GM12878 (cell line): Measurements from ENCODE around the gene CYB5RL. TPM values are rescaled to one million over a fixed set of nuclear protein-coding genes. Genes with fewer than 3 reads are reported as not detected.

ENCODE experiments used
- ATAC-seq: fragments of 200-7000 bp; cut with Tn5 transposase; 3 replicates; pipeline ENCODE4 v1.9.1; 2020; ENCODE audit warnings: mild to moderate bottlenecking, moderate library complexity
- BruUV-seq: library from RNA; stranded (reverse); fragments of 400-500 nt; replicated peaks from 2 replicates; lab custom pipeline; 2021; lab: Mats Ljungman, UMichigan
- CTCF ChIA-PET: fragments of 300-600 bp; sonication (Branson Sonifier 250); formaldehyde crosslinking; extraction: SDS; loops from one replicate; lab custom pipeline; 2021; ENCODE audit warnings: inconsistent platforms; lab: Yijun Ruan, JAX
- POLR2A ChIA-PET: fragments of 350-600 bp; formaldehyde crosslinking; extraction: SDS; loops from one replicate; lab custom pipeline; 2021; ENCODE audit warnings: inconsistent platforms; lab: Charles Lee
- RAD21 ChIA-PET: fragments of 300-600 bp; sonication (Branson Sonifier 250); formaldehyde crosslinking; loops from one replicate; lab custom pipeline; 2023; ENCODE audit warnings: antibody characterized with exemption; ENCODE audit not compliant: unreplicated experiment; lab: Charles Lee
- SMC1A ChIA-PET: fragments of 300-600 bp; sonication (Branson Sonifier 250); formaldehyde crosslinking; loops from one replicate; lab custom pipeline; 2023; ENCODE audit not compliant: unreplicated experiment, uncharacterized antibody; lab: Charles Lee
- DNase-seq: peaks from one replicate; pipeline ENCODE4 v3.0.0-alpha.2; 2011; ENCODE audit warnings: low read depth, low spot score
- FAIRE-seq: peaks from 3 replicates; lab custom pipeline; 2011; peaks lifted over from hg19 to GRCh38; lab: Jason Lieb, UNC
- H2AFZ ChIP-seq: 2 replicates; pipeline ENCODE4 v1.6.0; 2011; ENCODE audit warnings: low read depth, low read length, control low read depth; ENCODE audit not compliant: control insufficient read depth
- H3K27ac ChIP-seq: 2 replicates; pipeline ENCODE4 v1.5.1; 2011; ENCODE audit warnings: control low read depth; ENCODE audit not compliant: control insufficient read depth, insufficient read depth
- H3K27me3 ChIP-seq, 2 experiments: replicated peaks in 1 of 2; 2 replicates each; pipeline versions ENCODE4 v1.6.0 to v1.6.1; 2011; ENCODE audit warnings: low read length in 1 of 2; ENCODE audit not compliant: control insufficient read depth in 2 of 2, insufficient read depth in 2 of 2
- H3K36me3 ChIP-seq, 2 experiments: 2 replicates each; pipeline ENCODE4 v1.5.1; 2011; ENCODE audit warnings: low read length in 1 of 2; ENCODE audit not compliant: control insufficient read depth in 2 of 2, insufficient read depth in 2 of 2
- H3K4me1 ChIP-seq: 2 replicates; pipeline ENCODE4 v1.6.1; 2011; ENCODE audit warnings: mild to moderate bottlenecking, low read length, moderate library complexity, mixed read lengths; ENCODE audit not compliant: control insufficient read depth, insufficient read depth
- H3K4me2 ChIP-seq: 2 replicates; pipeline ENCODE4 v1.6.0; 2011; ENCODE audit warnings: control low read depth; ENCODE audit not compliant: control insufficient read depth, insufficient read depth
- H3K4me3 ChIP-seq: fragments of 200-600 bp; sonication (generic); 2 replicates; pipeline ENCODE4 v1.5.1; 2016
- H3K79me2 ChIP-seq: 2 replicates; pipeline ENCODE4 v1.6.0; 2011; ENCODE audit warnings: low read length; ENCODE audit not compliant: control insufficient read depth, insufficient read depth
- H3K9ac ChIP-seq: 2 replicates; pipeline ENCODE4 v1.8.0; 2011; ENCODE audit warnings: low read length, control low read depth, mixed read lengths; ENCODE audit not compliant: control insufficient read depth, insufficient read depth
- H3K9me3 ChIP-seq: replicated peaks from 3 replicates; pipeline ENCODE4 v1.5.1; 2011; ENCODE audit warnings: mild to moderate bottlenecking, low read length; ENCODE audit not compliant: control insufficient read depth, insufficient read depth
- H4K20me1 ChIP-seq: 2 replicates; pipeline ENCODE4 v1.6.0; 2011; ENCODE audit not compliant: control insufficient read depth, insufficient read depth
- ATF3 ChIP-seq: IDR thresholded peaks from 2 replicates; pipeline ENCODE4 v1.6.1; 2011; ENCODE audit warnings: low read depth, mild to moderate bottlenecking, low read length, moderate library complexity, borderline replicate concordance; ENCODE audit errors: extremely low read depth
- CHD1 ChIP-seq: IDR thresholded peaks from 2 replicates; pipeline ENCODE4 v1.6.1; 2012; ENCODE audit warnings: low read depth, low read length, improper control_type of control experiment
- CREM ChIP-seq: IDR thresholded peaks from 2 replicates; pipeline ENCODE4 v1.6.1; 2014; ENCODE audit warnings: antibody characterized with exemption, low read depth
- EGR1 ChIP-seq, 2 experiments: IDR thresholded peaks; 1 replicate in 1 of 2; 2 replicates in 1 of 2; pipeline ENCODE4 v1.6.1; 2011 to 2012; ENCODE audit warnings: low read depth in 2 of 2, low read length in 2 of 2, borderline replicate concordance in 1 of 2, mild to moderate bottlenecking in 1 of 2, moderate library complexity in 1 of 2
- KAT2A ChIP-seq: conservative IDR thresholded peaks from 2 replicates; pipeline ENCODE4 v1.6.1; 2011; ENCODE audit warnings: low read depth, low read length; ENCODE audit not compliant: control insufficient read depth
- PBX3 ChIP-seq: IDR thresholded peaks from 2 replicates; pipeline ENCODE4 v1.6.1; 2011; ENCODE audit warnings: mild to moderate bottlenecking, low read depth, low read length, moderate library complexity; ENCODE audit not compliant: insufficient replicate concordance
- RUNX3 ChIP-seq: IDR thresholded peaks from 2 replicates; pipeline ENCODE4 v1.6.1; 2012; ENCODE audit warnings: low read length, inconsistent platforms
- TBL1XR1 ChIP-seq: IDR thresholded peaks from 2 replicates; pipeline ENCODE4 v1.6.1; 2012; ENCODE audit warnings: low read depth, low read length, improper control_type of control experiment
- USF2 ChIP-seq: IDR thresholded peaks from 2 replicates; pipeline ENCODE4 v1.6.1; 2011; ENCODE audit warnings: low read depth, low read length, improper control_type of control experiment, borderline replicate concordance
- ZNF622 ChIP-seq: fragments of 450-650 bp; IDR thresholded peaks from 2 replicates; pipeline ENCODE4 v1.6.1; 2017; ENCODE audit warnings: mild to moderate bottlenecking, inconsistent platforms
- ZSCAN29 ChIP-seq: fragments of 450-650 bp; IDR thresholded peaks from 2 replicates; pipeline ENCODE4 v1.6.1; 2017; ENCODE audit warnings: mild to moderate bottlenecking, moderate library complexity
- WGBS: methylation state at CpG from one replicate; pipeline ENCODE4 v1.1.6; 2016; ENCODE audit warnings: low lambda C conversion rate; ENCODE audit not compliant: insufficient replicate concordance, insufficient coverage; ENCODE audit errors: missing lambda C conversion rate; 5-methylcytosine and 5-hydroxymethylcytosine counted together
- in situ Hi-C: fragments of 300-500 bp; cut with MboI; formaldehyde crosslinking; loops from 9 replicates; pipeline ENCODE4 v1.14.3; 2018; ENCODE audit warnings: mixed read lengths
- intact Hi-C: fragments of 100-400 bp; cut with micrococcal nuclease; formaldehyde crosslinking; loops from one replicate; pipeline ENCODE4 v1.14.2; 2022; ENCODE audit not compliant: unreplicated experiment
- polyA plus RNA-seq, 11 experiments: library from polyadenylated mRNA; depleted of rRNA in 4 of 11; unstranded in 6 of 11; stranded (reverse) in 5 of 11; fragments of >200 nt; fragmentation: Nextera tagmentation in 4 of 11; fragmentation: Illumina TruSeq in 1 of 11; extraction: Ambion mirVana in 4 of 11; extraction: Trizol in 1 of 11; gene quantifications; 1 replicate in 1 of 11; 2 replicates in 10 of 11; pipeline versions ENCODE4 v1.2.1 to v1.2.3, GENCODE V29; 2011 to 2016; ENCODE audit warnings: inconsistent platforms in 2 of 11, missing spikeins in 2 of 11, low read depth in 1 of 11
- total RNA-seq, 4 experiments: library from RNA; depleted of rRNA in 3 of 4; stranded (reverse); fragments of >200 nt in 3 of 4; fragmentation: Illumina TruSeq in 1 of 4; extraction: Trizol in 1 of 4; gene quantifications; 2 replicates each; pipeline versions ENCODE4 v1.2.1 to v1.2.3, GENCODE V29; 2013 to 2021

Gene CYB5RL
- total and polyA plus RNA-seq, 10 of the 15 experiments (the other 5 are each of a cell fraction or from before 2014, with no cell fraction given) = 3.1 to 8.7 (median 7.2) TPM

GRCh38 chr1:54163573-54163972 is 36.3 kb downstream of the CYB5RL start:
- no peaks in the 10 kb centered on the region for H3K9me3 ChIP-seq
- DNase-seq = no peak
- H2AFZ ChIP-seq = no peak overlapping the region
- ChIA-PET POLR2A (no interaction called here), CTCF (no interaction called here), SMC1A (no interaction called here), RAD21 (no interaction called here)
- H3K79me2 ChIP-seq = no peaks in the 10 kb centered on the region
- no peaks in the 10 kb centered on the region for H3K4me1 ChIP-seq
- no TSS peak for BruUV-seq
- no peaks in the 10 kb centered on the region for H3K27me3 ChIP-seq
- no peak overlapping the region for H3K4me2 ChIP-seq
- H3K36me3 ChIP-seq = no peaks in the 10 kb centered on the region
- in situ Hi-C loops = no loop called here
- no peak overlapping the region for H3K9ac ChIP-seq
- intact Hi-C loops = no loop called here
- WGBS = 36% methylated on average over 5 of the region's 5 CpGs
- H3K27ac ChIP-seq = no peak overlapping the region
- no peak overlapping the region for H3K4me3 ChIP-seq
- no peak for FAIRE-seq
- no peak for TF ChIP-seq USF2
- TF ChIP-seq CHD1 = no peak
- no peak for TF ChIP-seq ZSCAN29
- TF ChIP-seq RUNX3 = no peak
- TF ChIP-seq PBX3 = no peak
- no peak for TF ChIP-seq EGR1 (IDR thresholded peaks at IDR 0.05; ENCODE audit: borderline replicate concordance in 1 of 2, low read depth in 2 of 2, low read length in 2 of 2)
- no peak for TF ChIP-seq TBL1XR1
- TF ChIP-seq ATF3 = no peak
- TF ChIP-seq KAT2A = no peak
- no peak for TF ChIP-seq CREM
- no peak for TF ChIP-seq ZNF622
- ATAC-seq = no peak
- no peaks in the 10 kb centered on the region for H4K20me1 ChIP-seq
